Upper lobe of left lung (tissue), 4 donors: ENCODE measurements around the gene STIL.

Experiments used
- CTCF ChIP-seq, 6 experiments: fragments of 450-650 bp in 4 of 6; fragments of 200-600 bp in 2 of 6; sonication (generic) in 2 of 6; IDR thresholded peaks; one replicate each; pipeline ENCODE4 v1.5.1; 2016 to 2019; ENCODE audit warnings: antibody characterized with exemption in 6 of 6
- POLR2AphosphoS5 ChIP-seq, 2 donors: sonication (generic); formaldehyde crosslinking; IDR thresholded peaks; one replicate each; pipeline ENCODE4 v1.5.1; 2017; ENCODE audit warnings: antibody characterized with exemption in 2 of 2

GRCh38 chr1:47340227-47340626 is 26.3 kb upstream of the STIL start:
- TF ChIP-seq CTCF (IDR thresholded peaks at IDR 0.05) (no peak), POLR2AphosphoS5 (IDR thresholded peaks at IDR 0.05) (no peak)
